HEK293 (cell line): Measurements from ENCODE around the gene NRP2.

Experiments
- CTCF ChIA-PET: fragments of 350-600 bp; formaldehyde crosslinking; extraction: SDS; loops from one replicate; lab custom pipeline; 2021; ENCODE audit warnings: antibody characterized with exemption; lab: Yijun Ruan, JAX
- POLR2A ChIA-PET: fragments of 300-600 bp; formaldehyde crosslinking; extraction: SDS; loops from one replicate; lab custom pipeline; 2020; ENCODE audit warnings: antibody characterized with exemption, inconsistent platforms; lab: Yijun Ruan, JAX
- H3K27ac ChIP-seq: fragments of 200-500 bp; sonication (Bioruptor generic); 2 replicates; pipeline ENCODE4 v1.5.1; 2014; ENCODE audit warnings: low read depth, low read length, control low read depth, inconsistent platforms; ENCODE audit errors: extremely low read depth
- H3K36me3 ChIP-seq, 2 experiments: fragments of 200-500 bp in 1 of 2; sonication (Bioruptor generic) in 1 of 2; 1 replicate in 1 of 2; 2 replicates in 1 of 2; pipeline ENCODE4 v1.5.1; 2014 to 2017; ENCODE audit warnings: inconsistent platforms in 2 of 2, low read length in 2 of 2; ENCODE audit not compliant: control insufficient read depth in 2 of 2, insufficient read depth in 1 of 2
- H3K4me1 ChIP-seq: fragments of 200-500 bp; sonication (Bioruptor generic); 2 replicates; pipeline ENCODE4 v1.5.1; 2014; ENCODE audit warnings: mild to moderate bottlenecking, low read length, inconsistent platforms; ENCODE audit not compliant: control insufficient read depth, insufficient read depth
- H3K4me3 ChIP-seq: 2 replicates; pipeline ENCODE4 v1.5.1; 2011; ENCODE audit warnings: low read depth, mild to moderate bottlenecking, control low read depth, low read length, moderate library complexity
- H3K9me3 ChIP-seq: fragments of 200-500 bp; sonication (Bioruptor generic); 2 replicates; pipeline ENCODE4 v1.5.1; 2014; ENCODE audit warnings: low read depth, low read length, inconsistent platforms; ENCODE audit not compliant: control insufficient read depth, insufficient read depth
- PRDM10 ChIP-seq: fragments of 450-650 bp; formaldehyde crosslinking; IDR thresholded peaks from 2 replicates; pipeline ENCODE4 v1.5.1; 2016; ENCODE audit warnings: missing biosample characterization, missing genetic modification characterization
- PRDM2 ChIP-seq: fragments of 450-650 bp; formaldehyde crosslinking; IDR thresholded peaks from 2 replicates; pipeline ENCODE4 v1.5.1; 2016; ENCODE audit warnings: missing biosample characterization, missing genetic modification characterization, borderline replicate concordance
- PRDM6 ChIP-seq: fragments of 450-650 bp; formaldehyde crosslinking; IDR thresholded peaks from 2 replicates; pipeline ENCODE4 v1.5.1; 2017; ENCODE audit warnings: missing biosample characterization, missing genetic modification characterization
- SCRT2 ChIP-seq: fragments of 450-650 bp; formaldehyde crosslinking; IDR thresholded peaks from 2 replicates; pipeline ENCODE4 v1.5.1; 2016; ENCODE audit warnings: missing biosample characterization, missing genetic modification characterization
- ZNF138 ChIP-seq: fragments of 450-650 bp; formaldehyde crosslinking; IDR thresholded peaks from 2 replicates; pipeline ENCODE4 v1.5.1; 2016; ENCODE audit warnings: missing biosample characterization, missing genetic modification characterization, borderline replicate concordance
- ZNF19 ChIP-seq: fragments of 450-650 bp; formaldehyde crosslinking; IDR thresholded peaks from 2 replicates; pipeline ENCODE4; 2016; ENCODE audit warnings: missing biosample characterization, missing genetic modification characterization, low read depth
- ZNF214 ChIP-seq: fragments of 450-650 bp; formaldehyde crosslinking; IDR thresholded peaks from 2 replicates; pipeline ENCODE4 v1.5.1; 2017; ENCODE audit warnings: missing biosample characterization, mild to moderate bottlenecking, missing genetic modification characterization, borderline replicate concordance
- ZNF223 ChIP-seq: fragments of 450-650 bp; formaldehyde crosslinking; IDR thresholded peaks from 2 replicates; pipeline ENCODE4 v1.5.1; 2016; ENCODE audit warnings: missing biosample characterization, missing genetic modification characterization
- ZNF280C ChIP-seq: fragments of 450-650 bp; formaldehyde crosslinking; IDR thresholded peaks from 2 replicates; pipeline ENCODE4 v1.5.1; 2016; ENCODE audit warnings: missing biosample characterization, missing genetic modification characterization
- ZNF394 ChIP-seq: fragments of 450-650 bp; formaldehyde crosslinking; IDR thresholded peaks from 2 replicates; pipeline ENCODE4 v1.5.1; 2016; ENCODE audit warnings: missing biosample characterization, missing genetic modification characterization, mild to moderate bottlenecking, moderate library complexity, borderline replicate concordance
- ZNF416 ChIP-seq: fragments of 450-650 bp; formaldehyde crosslinking; IDR thresholded peaks from 2 replicates; pipeline ENCODE4 v1.5.1; 2016; ENCODE audit warnings: missing biosample characterization, missing genetic modification characterization
- ZNF510 ChIP-seq: fragments of 450-650 bp; formaldehyde crosslinking; IDR thresholded peaks from 2 replicates; pipeline ENCODE4 v1.5.1; 2018; ENCODE audit warnings: mild to moderate bottlenecking, missing genetic modification characterization, missing biosample characterization; ENCODE audit not compliant: insufficient replicate concordance
- ZNF561 ChIP-seq: fragments of 450-650 bp; IDR thresholded peaks from 2 replicates; pipeline ENCODE4 v1.5.1; 2018; ENCODE audit warnings: missing biosample characterization, missing genetic modification characterization, borderline replicate concordance
- ZNF585B ChIP-seq: fragments of 450-650 bp; formaldehyde crosslinking; IDR thresholded peaks from 2 replicates; pipeline ENCODE4 v1.5.1; 2016; ENCODE audit warnings: missing biosample characterization, missing genetic modification characterization
- ZNF677 ChIP-seq: fragments of 450-650 bp; IDR thresholded peaks from 2 replicates; pipeline ENCODE4 v1.5.0; 2018; ENCODE audit warnings: missing biosample characterization, mild to moderate bottlenecking, missing genetic modification characterization, moderate library complexity
- ZNF707 ChIP-seq: fragments of 450-650 bp; formaldehyde crosslinking; IDR thresholded peaks from 2 replicates; pipeline ENCODE4 v1.5.1; 2016; ENCODE audit warnings: missing biosample characterization, missing genetic modification characterization
- TF ChIP-seq, protein P1 (sequence below): fragments of 450-650 bp; formaldehyde crosslinking; IDR thresholded peaks from 2 replicates; pipeline ENCODE4 v1.5.1; 2016; ENCODE audit warnings: missing biosample characterization, missing genetic modification characterization

Gene NRP2

DNA sequence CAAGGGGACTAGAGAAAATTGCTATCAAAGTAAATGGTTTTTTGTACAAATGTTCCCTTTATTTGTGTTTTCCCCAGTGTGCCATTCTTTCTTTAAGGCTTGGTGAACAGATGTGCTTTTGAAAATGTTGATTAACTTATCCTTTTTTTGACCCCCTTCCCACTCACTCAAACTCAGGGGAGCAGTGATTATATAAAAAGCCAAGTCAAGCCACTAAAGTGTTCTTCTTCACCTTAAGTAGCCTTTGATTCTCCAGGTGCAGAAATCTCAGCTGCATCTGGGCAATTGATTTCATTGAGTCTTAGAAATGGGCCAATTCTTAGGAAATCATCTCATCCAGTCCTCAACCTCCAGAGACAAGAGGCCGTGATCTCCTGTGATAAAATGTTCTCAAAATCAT, 107.6 kb downstream of the NRP2 start:
- CTCF ChIA-PET = interaction anchor here (0.7 kb wide), 1 partner anchor 33 kb away, joined by 3 read pairs; no protein-coding TSS in a partner anchor
- TF ChIP-seq ZNF280C (tag by site-specific recombination) = no peak
- no peak for TF ChIP-seq ZNF707 (tag by site-specific recombination)
- TF ChIP-seq ZNF585B = no peak
- TF ChIP-seq ZNF416 (tag by site-specific recombination) = no peak
- TF ChIP-seq PRDM2 = no peak
- TF ChIP-seq PRDM10 (tag by site-specific recombination) = no peak
- TF ChIP-seq ZNF19 = no peak
- TF ChIP-seq, protein P1, sequence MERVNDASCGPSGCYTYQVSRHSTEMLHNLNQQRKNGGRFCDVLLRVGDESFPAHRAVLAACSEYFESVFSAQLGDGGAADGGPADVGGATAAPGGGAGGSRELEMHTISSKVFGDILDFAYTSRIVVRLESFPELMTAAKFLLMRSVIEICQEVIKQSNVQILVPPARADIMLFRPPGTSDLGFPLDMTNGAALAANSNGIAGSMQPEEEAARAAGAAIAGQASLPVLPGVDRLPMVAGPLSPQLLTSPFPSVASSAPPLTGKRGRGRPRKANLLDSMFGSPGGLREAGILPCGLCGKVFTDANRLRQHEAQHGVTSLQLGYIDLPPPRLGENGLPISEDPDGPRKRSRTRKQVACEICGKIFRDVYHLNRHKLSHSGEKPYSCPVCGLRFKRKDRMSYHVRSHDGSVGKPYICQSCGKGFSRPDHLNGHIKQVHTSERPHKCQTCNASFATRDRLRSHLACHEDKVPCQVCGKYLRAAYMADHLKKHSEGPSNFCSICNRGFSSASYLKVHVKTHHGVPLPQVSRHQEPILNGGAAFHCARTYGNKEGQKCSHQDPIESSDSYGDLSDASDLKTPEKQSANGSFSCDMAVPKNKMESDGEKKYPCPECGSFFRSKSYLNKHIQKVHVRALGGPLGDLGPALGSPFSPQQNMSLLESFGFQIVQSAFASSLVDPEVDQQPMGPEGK (tag by site-specific recombination) = no peak
- no peak for TF ChIP-seq ZNF510 (tag by site-specific recombination)
- TF ChIP-seq ZNF214 (tag by site-specific recombination) = no peak
- TF ChIP-seq SCRT2 (tag by site-specific recombination) = no peak
- TF ChIP-seq ZNF561 (tag by site-specific recombination) = no peak
- no peak for TF ChIP-seq ZNF138 (tag by site-specific recombination)
- no peak for TF ChIP-seq ZNF677
- no peak for TF ChIP-seq ZNF394 (tag by site-specific recombination)
- TF ChIP-seq PRDM6 = no peak
- TF ChIP-seq ZNF223 (tag by site-specific recombination) = no peak
- POLR2A ChIA-PET = interaction anchor here (0.5 kb wide), 1 partner anchor 15 kb away, joined by 3 read pairs; no protein-coding TSS in a partner anchor
- Histone ChIP-seq H3K27ac (no peak overlapping the region), H3K36me3 (peaks cover 0 to 5% of the 10 kb centered on the region in 2 experiments; a peak in 1 of 3 replicates), H3K9me3 (no peaks in the 10 kb centered on the region), H3K4me1 (no peaks in the 10 kb centered on the region), H3K4me3 (no peak overlapping the region)
